Measurements from ENCODE around the gene MPZL2. TPM values are rescaled to one million over a fixed set of nuclear protein-coding genes. Genes with fewer than 3 reads are reported as not detected.

Gene MPZL2
- total RNA-seq, 2 donors from 2014 or later: 19.7 to 48.5 TPM

GRCh38 chr11:118245936-118246562, 18.0 kb downstream of the MPZL2 start:
- no peak for TF ChIP-seq POLR2A (IDR thresholded peaks at IDR 0.05)
- TF ChIP-seq CTCF (IDR thresholded peaks at IDR 0.05): no peak
- Histone ChIP-seq H3K9me3 (no peaks in the 10 kb centered on the region), H3K36me3 (replicated peaks in 1 of 2; ENCODE audit: insufficient read depth in 1 of 2, low read depth in 2 of 2) (no peaks in the 10 kb centered on the region), H3K4me3 (no peak overlapping the region), H3K27ac (no peak overlapping the region), H3K27me3 (no peaks in the 10 kb centered on the region), H3K4me1 (peaks cover 26% of the 10 kb centered on the region)
- DNase-seq: no peak
- no peak for ATAC-seq
- 89 to 94% methylated on average over 3 of the region's 3 CpGs for WGBS, 2 donors
- intact Hi-C loops (cut with DNase I): no loop called here

- 83 to 87% methylated on average over 3 of the region's 3 CpGs for WGBS, 2 donors
- H3K4me1 ChIP-seq: peaks cover 31% of the 10 kb centered on the region
- ATAC-seq: no peak
- no peak for DNase-seq
- H3K9me3 ChIP-seq: no peaks in the 10 kb centered on the region
- H3K4me3 ChIP-seq: no peak overlapping the region
- no peak for TF ChIP-seq POLR2A (IDR thresholded peaks at IDR 0.05)
- no peak for TF ChIP-seq CTCF (IDR thresholded peaks at IDR 0.05)
- intact Hi-C loops (cut with DNase I): no loop called here
- no peaks in the 10 kb centered on the region for H3K27me3 ChIP-seq
- H3K27ac ChIP-seq: no peak overlapping the region
- H3K36me3 ChIP-seq (replicated peaks in 1 of 2; ENCODE audit: insufficient read depth in 1 of 2, low read depth in 2 of 2): no peaks in the 10 kb centered on the region
Measured at GRCh38 chr11:118243993-118244762, 19.9 kb downstream of the MPZL2 start.

- H3K9me3 ChIP-seq: no peaks in the 10 kb centered on the region
- ATAC-seq (no peak), DNase-seq (no peak)
- WGBS, 2 donors: 76 to 85% methylated on average over 7 to 8 of the region's 8 CpGs
- no peak for TF ChIP-seq CTCF (IDR thresholded peaks at IDR 0.05)
- no peak for TF ChIP-seq POLR2A (IDR thresholded peaks at IDR 0.05)
- no peak overlapping the region for H3K27ac ChIP-seq
- H3K4me3 ChIP-seq: no peak overlapping the region
- peaks cover 31% of the 10 kb centered on the region for H3K4me1 ChIP-seq
- intact Hi-C loops (cut with DNase I): no loop called here
- H3K27me3 ChIP-seq: no peaks in the 10 kb centered on the region
- H3K36me3 ChIP-seq (replicated peaks in 1 of 2; ENCODE audit: insufficient read depth in 1 of 2, low read depth in 2 of 2): no peaks in the 10 kb centered on the region
Measured at GRCh38 chr11:118243161-118243560, 20.9 kb downstream of the MPZL2 start.

- TF ChIP-seq CTCF (IDR thresholded peaks at IDR 0.05) (no peak), POLR2A (IDR thresholded peaks at IDR 0.05) (no peak)
- ATAC-seq: no peak
- no peak for DNase-seq
- peak overlapping the region; percentile 48 to 76 (median 66) for H3K27ac ChIP-seq
- no peaks in the 10 kb centered on the region for H3K27me3 ChIP-seq
- H3K9me3 ChIP-seq: no peaks in the 10 kb centered on the region
- intact Hi-C loops (cut with DNase I): no loop called here
- 50 to 77% methylated on average over 1 of the region's 1 CpG for WGBS, 2 donors
- H3K4me3 ChIP-seq: no peak overlapping the region
- H3K4me1 ChIP-seq: peaks cover 23% of the 10 kb centered on the region
- H3K36me3 ChIP-seq (replicated peaks in 1 of 2; ENCODE audit: insufficient read depth in 1 of 2, low read depth in 2 of 2): no peaks in the 10 kb centered on the region
Measured at GRCh38 chr11:118241764-118242098, 22.4 kb downstream of the MPZL2 start.
